Effector CD8-positive, alpha-beta T cell (primary cell): ENCODE results near the gene ABL2.
"Not testable (repeated sequence)": the region's sequence is repeated elsewhere in the genome, so short reads cannot be mapped to it uniquely, and the experiment has no call there.

Source experiments
- DNase-seq: peaks from one replicate; lab custom pipeline; 2025; lab: John Stamatoyannopoulos, UW
- total RNA-seq, 4 experiments: gene quantifications; one replicate each; lab custom pipeline; 2026; lab: John Stamatoyannopoulos, UW

Gene ABL2
- 40.2 to 55.1 (median 44.9) reads per million in 4 experiments for total RNA-seq

DNA sequence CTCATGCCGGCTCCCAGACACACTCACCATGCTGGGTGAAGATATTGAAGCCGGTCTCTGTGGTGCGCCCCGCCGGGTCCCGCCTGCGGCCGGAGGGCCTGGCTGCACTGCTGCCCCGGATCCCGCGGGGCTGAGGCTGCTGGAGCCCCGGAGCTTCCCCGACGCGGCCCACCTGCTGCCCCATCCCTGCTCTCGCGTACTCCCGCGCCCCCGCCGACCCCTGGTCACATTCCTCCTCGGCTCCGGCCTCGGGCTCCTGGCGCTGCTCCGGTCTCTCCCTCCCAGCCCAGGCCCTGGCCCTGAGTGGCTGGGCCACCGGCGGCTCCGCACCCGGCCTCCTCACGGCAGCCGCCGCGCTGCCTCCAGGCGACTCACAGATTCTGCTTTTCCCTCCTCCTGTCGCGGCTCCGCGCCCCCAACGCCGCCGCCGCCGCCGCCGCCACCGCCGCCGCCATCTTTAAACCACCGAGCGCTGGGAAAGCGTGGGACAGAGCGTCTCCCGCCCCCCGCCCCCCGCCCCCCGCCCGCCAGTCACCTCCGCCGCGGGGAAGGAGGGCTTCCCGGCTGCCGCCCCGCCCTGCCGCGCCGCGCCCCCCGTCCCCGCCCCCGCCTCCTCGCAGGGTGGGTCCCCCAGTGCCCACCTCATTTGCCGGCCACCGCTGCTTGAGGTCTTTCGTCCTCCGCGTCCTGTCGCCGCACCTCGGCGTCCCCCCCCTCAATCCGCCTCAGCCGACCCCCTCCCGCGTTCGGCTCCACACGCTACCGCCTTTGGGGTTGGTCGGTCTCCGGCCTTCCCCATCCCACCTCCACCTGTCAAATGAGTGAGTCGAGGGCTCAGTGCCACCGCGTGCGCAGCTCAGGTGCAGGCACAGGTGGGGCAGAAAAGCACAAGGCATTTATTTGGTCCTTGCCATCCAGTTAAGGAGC, at the start of gene ABL2:
ABL2 (minus strand) TSS at position 464 of the 927 bp plus-strand sequence; CDS start at position 184, 280 bp downstream.
- DNase-seq = peak; percentile 58

DNA sequence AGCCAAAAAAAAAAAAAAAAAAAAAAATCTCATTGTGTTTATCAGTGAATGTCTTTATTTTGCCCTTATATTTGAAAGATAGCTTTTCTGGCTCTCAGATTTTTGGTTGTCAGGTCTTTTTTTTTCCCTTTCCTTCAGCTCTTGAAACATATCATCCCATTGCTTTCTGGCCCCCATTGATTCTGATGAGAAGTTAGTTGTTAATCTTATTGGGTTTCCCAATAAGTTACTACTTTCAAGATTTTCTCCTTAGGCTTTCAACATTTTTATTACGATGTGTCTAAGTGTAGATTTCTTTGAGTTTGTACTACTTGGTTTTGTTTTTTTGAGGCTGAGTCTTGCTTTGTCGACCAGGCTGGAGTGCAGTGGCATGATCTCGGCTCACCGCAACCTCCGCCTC, 49.4 kb upstream of the ABL2 start:
- no peak for DNase-seq

GRCh38 chr1:179274424-179274823, 44.9 kb upstream of the ABL2 start:
- not testable (repeated sequence) for DNase-seq

GRCh38 chr1:179269071-179269470, 39.6 kb upstream of the ABL2 start:
- no peak for DNase-seq

- DNase-seq = no peak
Measured at GRCh38 chr1:179264507-179264906, 35.0 kb upstream of the ABL2 start.

DNA sequence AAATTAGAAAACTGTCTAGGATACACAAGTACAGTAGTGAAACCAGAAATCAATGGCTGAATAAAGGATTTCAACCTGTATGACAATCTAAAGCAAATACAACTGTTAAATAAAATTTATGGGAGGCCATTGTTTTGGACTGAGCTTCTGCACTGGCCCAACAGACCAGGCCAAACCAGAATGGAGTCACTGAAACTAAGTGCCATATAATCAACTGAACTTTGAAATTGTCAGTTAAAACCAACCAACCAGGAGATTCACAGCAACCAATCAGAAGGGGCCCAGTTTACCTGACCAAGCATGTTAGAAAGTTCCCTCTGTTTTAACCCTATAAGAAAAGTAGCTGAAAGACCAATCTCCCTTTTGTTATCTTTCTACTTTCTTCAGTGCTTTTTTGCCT, 33.6 kb upstream of the ABL2 start:
- no peak for DNase-seq

DNA sequence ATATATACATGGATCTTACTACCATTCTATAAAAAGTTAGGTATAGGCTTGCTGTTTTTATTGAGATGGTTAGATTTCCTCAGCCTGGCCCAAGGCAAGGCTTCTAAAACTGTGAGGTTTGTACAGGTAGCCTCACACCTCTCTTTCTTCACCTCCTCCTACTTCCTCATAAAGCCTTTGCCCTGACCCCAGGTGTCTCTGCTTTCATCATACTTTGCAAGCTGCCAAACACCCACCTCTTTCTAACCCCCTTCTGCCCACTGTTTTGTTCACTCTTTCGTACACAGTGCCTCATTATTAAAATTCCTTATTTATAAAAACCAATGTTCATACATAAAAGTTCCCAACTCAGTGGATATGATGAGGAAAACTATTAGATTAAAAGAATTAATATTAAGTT, 32.7 kb upstream of the ABL2 start:
- DNase-seq = no peak

- no peak for DNase-seq
Measured at GRCh38 chr1:179253286-179253972, 24.0 kb upstream of the ABL2 start.

DNA sequence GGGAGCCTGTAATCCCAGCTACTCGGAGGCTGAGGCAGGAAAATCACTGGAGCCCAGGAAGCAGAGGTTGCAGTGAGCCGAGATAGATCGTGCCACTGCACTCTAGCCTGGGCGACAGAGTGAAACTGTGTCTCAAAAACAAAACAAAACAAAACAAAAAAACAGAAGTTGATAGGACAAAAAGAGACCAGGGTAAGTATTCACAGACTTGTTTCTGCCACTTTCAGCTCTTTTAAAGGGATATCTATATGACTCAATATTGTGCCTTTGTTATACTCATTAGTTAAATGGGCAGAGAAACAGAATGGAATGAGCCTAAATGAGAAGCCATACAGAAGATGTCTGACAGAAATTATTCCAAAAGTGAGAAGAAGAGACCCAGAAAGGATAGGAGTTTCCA, 23.1 kb upstream of the ABL2 start:
- no peak for DNase-seq

DNA sequence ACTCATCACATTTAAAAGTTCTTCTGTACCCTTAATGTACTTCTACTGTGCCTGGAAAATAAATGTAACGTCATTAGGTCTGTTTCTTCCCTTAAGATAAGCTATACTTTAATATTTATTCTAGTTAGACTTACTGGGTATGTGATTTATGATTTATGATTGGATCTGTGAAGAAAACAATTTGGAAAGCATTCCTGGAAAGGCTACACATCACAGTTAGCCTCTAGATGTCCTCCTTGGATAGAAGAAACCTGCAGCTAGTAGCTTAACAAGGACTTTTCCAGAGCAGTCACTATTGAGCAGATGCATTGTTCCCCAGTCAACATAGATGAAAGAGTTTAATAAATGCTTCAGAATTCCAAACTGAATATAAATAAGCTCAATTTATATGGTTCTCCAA, 22.2 kb upstream of the ABL2 start:
- no peak for DNase-seq

GRCh38 chr1:179247923-179248322, 18.4 kb upstream of the ABL2 start:
- DNase-seq = no peak

DNA sequence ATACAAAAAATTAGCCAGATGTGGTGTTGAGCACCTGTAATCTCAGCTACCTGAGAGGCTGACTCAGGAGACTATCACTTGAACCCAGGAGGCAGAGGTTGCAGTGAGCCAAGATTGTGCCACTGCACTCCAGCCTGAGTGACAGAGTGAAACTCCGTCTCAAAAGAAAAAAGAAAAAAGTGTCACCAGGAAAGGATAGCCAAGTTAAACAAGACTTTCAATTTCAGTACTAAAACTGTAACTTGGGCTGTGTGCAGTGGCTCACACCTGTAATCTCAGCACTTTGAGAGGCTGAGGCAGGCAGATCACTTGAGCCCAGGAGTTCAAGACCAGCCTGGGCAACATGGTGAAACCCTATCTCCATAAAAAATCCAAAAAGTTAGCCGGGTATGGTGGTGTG, 15.9 kb upstream of the ABL2 start:
- not testable (repeated sequence) for DNase-seq

DNA sequence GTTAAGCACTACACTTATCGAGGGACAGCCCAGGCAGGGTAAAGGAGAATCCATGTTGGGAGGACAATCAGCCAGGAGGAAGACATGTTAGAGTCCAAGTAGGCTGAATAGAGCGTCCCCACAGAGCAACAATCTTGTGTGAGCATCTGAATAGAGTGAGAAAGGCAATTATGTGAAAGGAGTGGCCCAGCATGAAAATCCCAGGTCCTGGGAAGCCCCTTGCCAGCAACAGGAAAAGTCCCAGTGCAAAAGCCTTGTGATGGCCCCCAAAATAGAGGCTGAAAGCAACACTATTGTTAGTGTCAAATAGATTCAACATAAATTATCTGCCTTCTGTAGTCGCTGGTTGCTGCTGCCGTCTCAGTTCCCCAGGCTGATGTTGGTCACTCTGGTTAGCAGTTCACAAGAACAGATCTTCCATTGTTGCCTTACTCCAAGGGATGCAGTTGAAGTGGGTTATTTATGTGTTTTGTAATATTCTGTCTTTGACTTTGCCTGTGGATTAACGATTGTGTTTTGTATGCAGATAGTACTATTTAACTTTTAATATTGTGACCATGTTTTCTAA, 12.1 kb upstream of the ABL2 start:
- no peak for DNase-seq

DNA sequence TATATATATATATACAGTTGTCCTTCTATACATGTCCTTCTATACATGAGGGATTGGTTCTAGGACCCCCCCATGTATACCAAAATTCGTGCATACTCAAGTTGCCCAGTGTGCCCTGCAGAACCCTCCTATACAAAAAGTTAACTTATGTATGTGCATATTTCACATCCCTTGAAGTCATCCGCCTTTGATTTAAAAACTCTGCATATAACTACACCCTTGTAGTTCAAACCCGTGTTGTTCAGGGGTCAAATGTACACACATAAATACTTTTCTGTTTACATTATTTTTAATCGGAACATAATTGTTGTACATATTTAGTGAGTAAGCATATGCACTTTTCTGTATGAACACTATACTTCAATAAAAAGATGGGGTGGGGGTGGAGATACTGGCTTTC, 7.7 kb upstream of the ABL2 start:
- no peak for DNase-seq

DNA sequence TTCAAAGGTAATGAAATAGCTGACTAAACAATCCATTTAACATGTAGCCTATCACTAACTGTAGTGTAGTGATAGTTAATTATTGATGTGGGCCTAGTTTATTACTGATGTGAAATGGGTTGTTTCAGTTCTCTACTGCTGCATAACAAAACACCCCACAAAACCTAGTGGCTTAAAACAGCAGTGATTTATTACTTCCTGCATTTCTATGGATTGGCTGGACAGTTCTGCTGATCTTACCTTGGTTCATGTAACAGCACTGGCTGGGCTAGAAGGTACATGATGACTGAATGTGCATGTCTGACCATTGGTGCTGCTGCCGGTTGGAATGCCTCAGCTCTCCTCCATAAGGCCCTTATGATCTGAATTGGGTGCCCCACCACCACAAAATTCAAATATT, 5.4 kb upstream of the ABL2 start:
- no peak for DNase-seq

- DNase-seq = no peak
Measured at GRCh38 chr1:179231923-179232322, 2.4 kb upstream of the ABL2 start.

- no peak for DNase-seq
Measured at GRCh38 chr1:179230721-179231120, 1.2 kb upstream of the ABL2 start.

- DNase-seq = no peak
Measured at GRCh38 chr1:179230251-179230650, 774 bp upstream of the ABL2 start.

DNA sequence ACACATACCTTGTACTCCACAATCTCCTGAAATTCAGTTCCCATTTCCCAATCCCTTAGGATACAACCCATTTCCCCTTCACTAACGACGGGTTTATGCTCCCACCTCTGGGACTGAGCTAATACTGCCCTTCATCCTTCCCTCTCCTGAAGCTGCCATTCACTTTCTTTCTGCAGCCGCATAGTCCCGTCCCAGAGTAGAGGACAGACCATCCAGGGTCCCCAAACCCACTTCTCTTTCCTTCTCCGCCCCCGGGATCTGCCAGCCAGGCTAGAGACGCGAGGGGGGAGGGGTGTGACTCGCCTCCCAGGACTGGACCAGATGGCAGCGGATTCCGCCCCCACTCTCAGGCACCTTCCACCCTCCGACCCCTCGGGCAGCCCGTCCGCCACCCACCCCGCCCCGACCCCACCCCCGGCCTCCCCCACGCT, 679 bp downstream of the ABL2 start:
- no peak for DNase-seq

DNA sequence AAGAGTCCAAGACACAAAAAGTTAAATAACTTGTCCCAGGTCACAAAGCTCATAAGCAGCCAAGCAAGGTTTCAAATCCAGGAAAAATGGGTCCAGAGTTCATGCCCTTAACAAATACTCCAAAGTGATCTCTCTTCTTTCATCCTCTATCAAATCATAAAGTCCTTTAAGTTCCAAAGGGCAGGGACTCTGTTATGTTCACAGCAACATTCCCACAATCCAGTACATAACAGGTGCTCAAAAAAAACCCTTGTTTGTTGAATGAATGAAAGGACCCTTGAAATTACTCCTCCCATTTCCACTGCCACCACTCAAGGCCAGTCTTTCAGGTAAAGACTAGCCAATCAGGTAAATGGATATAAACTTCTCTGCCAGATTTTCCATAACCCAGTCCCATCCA, 2.7 kb downstream of the ABL2 start:
- no peak for DNase-seq

DNA sequence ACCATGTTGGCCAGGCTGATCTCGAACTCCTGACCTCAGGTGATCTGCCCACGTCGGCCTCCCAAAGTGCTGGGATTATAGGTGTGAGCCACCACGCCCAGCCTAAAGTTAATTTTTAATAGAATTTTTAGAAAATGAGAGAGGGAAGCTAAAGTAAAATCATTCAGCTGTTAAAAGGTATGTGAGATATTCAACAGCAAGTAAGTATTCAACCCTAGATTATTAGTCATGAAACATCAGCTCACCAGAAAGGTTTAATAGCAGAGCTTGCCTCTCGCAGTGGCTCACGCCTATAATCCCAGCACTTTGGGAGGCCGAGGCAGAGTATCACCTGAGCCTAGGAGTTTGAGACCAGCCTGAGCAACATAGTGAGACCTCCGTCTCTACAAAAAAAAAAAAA, 5.0 kb downstream of the ABL2 start:
- not testable (repeated sequence) for DNase-seq

- not testable (repeated sequence) for DNase-seq
Measured at GRCh38 chr1:179221121-179221520, 8.4 kb downstream of the ABL2 start.
